Immature natural killer cell (primary cell): Measurements from ENCODE around the gene ETFB. TPM values are rescaled to one million over a fixed set of nuclear protein-coding genes. Genes with fewer than 3 reads are reported as not detected.
A peak's percentile ranks its signal among the peaks of the same experiment; 100 is the strongest.

Source experiments
- DNase-seq, 3 donors: peaks; one replicate each; pipeline ENCODE4 v3.0.0; 2022; ENCODE audit warnings: mixed read lengths in 1 of 3
- H3K27ac Mint-ChIP-seq, 6 donors: one replicate each; pipeline ENCODE4 v1.8.0; 2020; ENCODE audit warnings: mixed read lengths in 6 of 6, mild to moderate bottlenecking in 5 of 6, inconsistent platforms in 4 of 6, moderate library complexity in 3 of 6
- H3K27me3 Mint-ChIP-seq, 3 donors: one replicate each; pipeline ENCODE4 v1.8.0; 2020 to 2021; ENCODE audit warnings: low read depth in 3 of 3, mild to moderate bottlenecking in 3 of 3, mixed read lengths in 3 of 3, moderate library complexity in 3 of 3, inconsistent platforms in 1 of 3
- H3K36me3 Mint-ChIP-seq, 3 donors: one replicate each; pipeline ENCODE4 v1.8.0; 2020; ENCODE audit warnings: mixed read lengths in 3 of 3, inconsistent platforms in 2 of 3, mild to moderate bottlenecking in 2 of 3
- H3K4me1 Mint-ChIP-seq, 2 donors: one replicate each; pipeline ENCODE4 v1.8.0; 2020; ENCODE audit warnings: inconsistent platforms in 2 of 2, mild to moderate bottlenecking in 2 of 2, mixed read lengths in 2 of 2, moderate library complexity in 1 of 2
- H3K4me3 Mint-ChIP-seq, 5 donors: one replicate each; pipeline ENCODE4 v1.8.0; 2020; ENCODE audit warnings: mild to moderate bottlenecking in 5 of 5, mixed read lengths in 5 of 5, inconsistent platforms in 3 of 5, moderate library complexity in 3 of 5
- H3K9me3 Mint-ChIP-seq, 6 donors: one replicate each; pipeline ENCODE4 v1.8.0; 2020; ENCODE audit warnings: mild to moderate bottlenecking in 6 of 6, mixed read lengths in 6 of 6, inconsistent platforms in 4 of 6, moderate library complexity in 3 of 6
- polyA plus RNA-seq, 3 donors: library from polyadenylated mRNA; unstranded; fragments of 300-500 nt; fragmentation: Illumina TruSeq; gene quantifications; one replicate each; pipeline ENCODE4 v1.2.3, GENCODE V29; 2021

The ETFB gene
- polyA plus RNA-seq, 3 donors from 2014 or later, result 49.9 to 74.4 (median 69.3) TPM

GRCh38 chr19:51324167-51324481, 42.1 kb downstream of the ETFB start:
- Mint-ChIP-seq H3K4me3 (peak overlapping the region in 1 of 5 donors; percentile 3), H3K36me3 (no peaks in the 10 kb centered on the region), H3K4me1 (peaks cover 7 to 11% of the 10 kb centered on the region in 2 donors), H3K27me3 (peaks cover 11 to 17% (median 13%) of the 10 kb centered on the region in 3 donors), H3K9me3 (peaks cover 0 to 1% (median 0%) of the 10 kb centered on the region in 6 donors), H3K27ac (no peak overlapping the region)
- DNase-seq, result no peak

GRCh38 chr19:51323481-51324166, 42.6 kb downstream of the ETFB start:
- Mint-ChIP-seq H3K27me3 (peaks cover 11 to 22% (median 13%) of the 10 kb centered on the region in 3 donors), H3K36me3 (no peaks in the 10 kb centered on the region), H3K4me1 (peaks cover 7 to 9% of the 10 kb centered on the region in 2 donors), H3K9me3 (peaks cover 0 to 1% (median 0%) of the 10 kb centered on the region in 6 donors), H3K27ac (no peak overlapping the region), H3K4me3 (no peak overlapping the region)
- no peak for DNase-seq

- H3K4me1 Mint-ChIP-seq, result no peaks in the 10 kb centered on the region
- no peak overlapping the region for H3K4me3 Mint-ChIP-seq
- H3K27me3 Mint-ChIP-seq, result peaks cover 4 to 13% (median 7%) of the 10 kb centered on the region in 3 donors
- peak overlapping the region in 1 of 6 donors; percentile 19 for H3K27ac Mint-ChIP-seq
- no peak for DNase-seq
- H3K36me3 Mint-ChIP-seq, result no peaks in the 10 kb centered on the region
- H3K9me3 Mint-ChIP-seq, result no peaks in the 10 kb centered on the region
Observed at GRCh38 chr19:51321799-51322198, 44.4 kb downstream of the ETFB start.

DNA sequence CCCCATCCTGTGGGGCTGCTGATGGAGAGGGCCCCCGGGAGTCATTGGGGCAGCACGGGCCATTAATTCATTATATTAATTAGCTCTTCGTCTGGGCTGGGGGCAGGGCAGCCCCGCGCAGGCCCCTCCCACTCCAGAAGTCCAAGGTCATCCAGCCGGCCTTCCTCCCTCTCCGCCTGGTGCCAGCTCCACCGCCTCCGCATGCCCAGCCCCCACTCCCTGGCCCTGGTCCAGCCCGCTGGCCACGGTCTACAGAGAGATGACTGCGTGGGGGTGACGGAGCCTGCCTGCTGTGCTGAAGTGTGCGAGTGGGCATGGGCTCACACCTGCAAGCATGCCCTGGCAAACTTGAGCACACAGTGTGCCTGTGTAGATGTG, 45.9 kb downstream of the ETFB start:
- Mint-ChIP-seq H3K27me3 (peaks cover 0 to 9% (median 7%) of the 10 kb centered on the region in 3 donors), H3K9me3 (no peaks in the 10 kb centered on the region), H3K4me3 (no peak overlapping the region), H3K4me1 (no peaks in the 10 kb centered on the region), H3K36me3 (no peaks in the 10 kb centered on the region), H3K27ac (no peak overlapping the region)
- DNase-seq, result no peak

GRCh38 chr19:51319649-51320279, 46.4 kb downstream of the ETFB start:
- Mint-ChIP-seq H3K27ac (no peak overlapping the region), H3K27me3 (peaks cover 0 to 9% (median 7%) of the 10 kb centered on the region in 3 donors), H3K9me3 (no peaks in the 10 kb centered on the region), H3K36me3 (no peaks in the 10 kb centered on the region), H3K4me1 (no peaks in the 10 kb centered on the region), H3K4me3 (no peak overlapping the region)
- DNase-seq, result no peak

DNA sequence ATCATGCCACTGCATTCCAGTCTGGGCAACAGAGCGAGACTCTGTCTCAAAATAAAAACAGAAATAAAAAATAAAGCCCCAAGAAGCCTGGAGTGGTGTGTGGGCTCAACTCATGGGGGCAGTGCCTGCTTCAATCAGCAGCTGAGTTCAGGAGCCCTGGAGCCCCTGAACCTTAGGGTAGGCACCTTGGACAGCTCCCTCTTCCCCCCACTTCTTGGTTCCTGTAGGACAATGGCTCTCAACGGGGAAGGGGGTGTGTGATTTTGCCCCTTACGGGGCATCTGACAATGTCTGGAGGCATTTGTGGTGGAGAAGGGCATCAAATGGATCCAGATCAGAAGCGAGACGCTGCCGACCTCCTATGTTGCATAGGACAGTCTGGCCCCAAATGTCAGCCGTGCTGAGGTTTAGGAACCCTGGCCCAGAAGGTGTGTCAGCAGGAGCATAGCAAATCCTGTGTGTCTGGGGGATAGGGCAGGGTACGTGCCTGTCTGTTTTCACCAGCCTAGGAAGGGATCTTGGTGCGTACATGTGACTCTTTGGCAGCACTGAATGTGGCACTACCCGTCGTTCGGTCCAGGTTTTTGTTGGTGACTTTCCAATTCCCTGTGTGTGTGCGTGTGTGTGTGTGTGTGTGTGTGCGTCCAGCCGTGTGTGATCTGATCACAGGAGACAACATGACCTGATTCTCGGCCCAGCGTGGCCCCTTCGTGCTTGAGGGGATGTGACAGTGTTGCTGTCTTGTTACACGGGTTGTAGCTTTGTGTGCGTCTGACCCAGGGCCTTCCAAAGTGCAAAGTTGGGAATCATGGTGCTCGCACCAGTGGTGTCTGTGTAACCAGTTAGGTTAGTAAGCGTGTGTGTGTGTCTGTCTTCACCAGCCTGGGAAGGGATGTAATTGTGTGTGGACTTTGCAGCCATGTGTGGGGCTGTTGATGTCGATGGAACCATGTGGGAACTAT, 47.2 kb downstream of the ETFB start:
- DNase-seq, result no peak
- Mint-ChIP-seq H3K27ac (no peak overlapping the region), H3K36me3 (no peaks in the 10 kb centered on the region), H3K9me3 (no peaks in the 10 kb centered on the region), H3K4me3 (no peak overlapping the region), H3K27me3 (peaks cover 0 to 9% (median 7%) of the 10 kb centered on the region in 3 donors), H3K4me1 (no peaks in the 10 kb centered on the region)

- Mint-ChIP-seq H3K4me1 (peaks cover 0 to 5% of the 10 kb centered on the region in 2 donors), H3K9me3 (peaks cover 0 to 2% (median 0%) of the 10 kb centered on the region in 6 donors), H3K27me3 (peaks cover 2 to 11% (median 9%) of the 10 kb centered on the region in 3 donors), H3K4me3 (no peak overlapping the region), H3K27ac (no peak overlapping the region), H3K36me3 (peaks cover 0 to 4% (median 0%) of the 10 kb centered on the region in 3 donors)
- no peak for DNase-seq
Observed at GRCh38 chr19:51317968-51318367, 48.2 kb downstream of the ETFB start.

GRCh38 chr19:51317376-51317775, 48.8 kb downstream of the ETFB start:
- Mint-ChIP-seq H3K27ac (no peak overlapping the region), H3K4me3 (no peak overlapping the region), H3K27me3 (peaks cover 4 to 14% (median 11%) of the 10 kb centered on the region in 3 donors), H3K36me3 (peaks cover 0 to 4% (median 0%) of the 10 kb centered on the region in 3 donors), H3K4me1 (peaks cover 0 to 6% of the 10 kb centered on the region in 2 donors), H3K9me3 (peaks cover 0 to 2% (median 0%) of the 10 kb centered on the region in 6 donors)
- DNase-seq, result no peak

- Mint-ChIP-seq H3K27ac (no peak overlapping the region), H3K4me1 (peaks cover 0 to 6% of the 10 kb centered on the region in 2 donors), H3K27me3 (peaks cover 6 to 17% (median 14%) of the 10 kb centered on the region in 3 donors), H3K9me3 (peaks cover 0 to 2% (median 0%) of the 10 kb centered on the region in 6 donors), H3K4me3 (no peak overlapping the region), H3K36me3 (peaks cover 0 to 4% (median 0%) of the 10 kb centered on the region in 3 donors)
- no peak for DNase-seq
Observed at GRCh38 chr19:51316688-51317087, 49.5 kb downstream of the ETFB start.

DNA sequence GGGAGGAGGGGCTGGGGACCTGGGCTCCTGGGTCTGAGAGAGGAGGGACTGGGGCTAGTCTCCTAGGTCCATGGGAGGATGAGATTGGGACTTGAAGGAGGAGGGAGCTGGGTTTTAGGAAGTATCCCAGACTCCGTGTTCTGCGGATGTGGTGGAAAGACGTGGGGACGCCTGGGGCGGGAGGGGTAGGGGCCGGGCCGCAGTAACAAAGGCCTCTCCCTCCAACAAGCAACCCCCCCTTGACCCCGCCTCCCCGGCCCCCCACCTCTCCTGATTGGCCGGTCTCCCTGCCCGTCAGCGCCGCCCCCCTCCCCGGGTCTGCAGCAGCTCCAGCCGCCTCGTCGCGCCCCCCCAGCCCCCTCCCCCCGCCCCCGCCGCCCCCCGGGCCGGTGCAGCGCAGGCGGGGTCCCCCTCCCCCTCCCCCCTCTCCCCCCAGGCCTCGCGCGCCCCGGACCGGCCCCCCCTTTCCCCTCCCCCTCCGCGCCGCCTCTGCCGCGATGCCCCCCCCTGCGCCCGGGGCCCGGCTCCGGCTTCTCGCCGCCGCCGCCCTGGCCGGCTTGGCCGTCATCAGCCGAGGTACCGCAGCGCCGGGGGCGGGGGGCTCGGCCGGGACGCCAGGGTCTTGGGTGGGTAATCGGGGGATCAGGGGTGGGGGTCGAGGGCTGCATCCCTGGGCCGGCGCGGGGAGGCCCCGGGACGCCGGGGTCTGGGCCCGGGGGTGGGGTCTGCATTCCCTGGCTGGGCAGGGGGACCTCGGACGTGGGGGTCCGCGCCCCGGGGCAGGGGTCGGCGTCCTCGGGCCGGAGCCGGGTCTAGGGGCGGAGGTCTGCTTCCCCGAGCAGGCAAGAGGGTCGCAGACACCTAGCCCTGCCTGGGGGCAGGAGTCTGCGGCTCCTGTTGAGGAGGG, 54.6 kb downstream of the ETFB start, which contains the start of gene IGLON5:
TSS of gene IGLON5 (plus strand) at position 294 of the 907 bp plus-strand sequence. CDS start at position 498, 204 bp downstream.
- peaks cover 0 to 16% (median 6%) of the 10 kb centered on the region in 6 donors for H3K9me3 Mint-ChIP-seq
- no peak for DNase-seq
- peaks cover 16 to 34% (median 17%) of the 10 kb centered on the region in 3 donors for H3K27me3 Mint-ChIP-seq
- H3K36me3 Mint-ChIP-seq, result peaks cover 0 to 8% (median 5%) of the 10 kb centered on the region in 3 donors
- H3K4me1 Mint-ChIP-seq, result peaks cover 0 to 6% of the 10 kb centered on the region in 2 donors
- H3K27ac Mint-ChIP-seq, result no peak within 1 kb of the TSS
- H3K4me3 Mint-ChIP-seq, result peak within 1 kb of the TSS in 1 of 5 donors; percentile 9

DNA sequence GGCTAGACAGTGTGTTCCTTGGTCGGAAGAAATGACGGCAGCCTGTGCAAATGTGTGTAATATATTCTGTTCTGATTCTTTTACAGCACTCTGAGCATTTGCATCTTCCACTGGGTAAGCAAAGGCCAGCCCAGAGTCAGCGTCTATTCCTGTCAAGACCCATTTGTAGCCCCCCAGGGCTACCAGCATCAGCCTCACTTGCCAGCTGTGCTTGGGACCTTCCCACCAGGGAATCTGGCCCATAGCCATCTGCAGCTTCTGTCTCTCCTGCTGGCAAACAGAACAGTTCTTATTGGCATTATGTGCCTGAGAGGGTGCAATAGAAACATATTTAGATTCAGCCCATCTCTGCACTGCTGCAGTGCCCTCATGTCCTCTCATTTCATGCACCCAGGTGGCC, 60.7 kb downstream of the ETFB start:
- Mint-ChIP-seq H3K4me3 (no peak overlapping the region), H3K27ac (no peak overlapping the region), H3K36me3 (peaks cover 0 to 10% (median 8%) of the 10 kb centered on the region in 3 donors), H3K27me3 (peaks cover 11 to 31% (median 11%) of the 10 kb centered on the region in 3 donors), H3K9me3 (peaks cover 0 to 35% (median 7%) of the 10 kb centered on the region in 6 donors), H3K4me1 (no peaks in the 10 kb centered on the region)
- no peak for DNase-seq

DNA sequence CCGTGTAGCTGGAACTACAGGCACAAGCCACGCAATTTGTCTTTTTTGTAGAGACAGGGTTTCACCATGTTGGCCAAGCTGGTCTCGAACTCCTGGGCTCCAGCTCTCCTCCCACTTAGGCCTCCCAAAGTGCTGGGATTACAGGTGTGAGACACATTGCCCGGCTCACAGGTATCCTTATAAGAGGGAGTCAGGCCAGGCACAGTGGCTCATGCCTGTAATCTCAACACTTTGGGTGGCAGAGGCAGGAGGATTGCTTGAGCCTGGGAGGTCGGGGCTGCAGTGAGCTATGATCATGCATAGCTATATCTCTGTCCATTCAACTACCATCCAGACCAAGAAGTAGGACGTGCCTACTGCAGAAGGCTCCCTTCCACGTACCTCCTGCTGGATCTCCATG, 64.9 kb downstream of the ETFB start:
- no peak overlapping the region for H3K27ac Mint-ChIP-seq
- no peaks in the 10 kb centered on the region for H3K4me1 Mint-ChIP-seq
- H3K9me3 Mint-ChIP-seq, result peaks cover 0 to 17% (median 1%) of the 10 kb centered on the region in 6 donors
- DNase-seq, result no peak
- peaks cover 0 to 6% (median 4%) of the 10 kb centered on the region in 3 donors for H3K36me3 Mint-ChIP-seq
- H3K4me3 Mint-ChIP-seq, result no peak overlapping the region
- peaks cover 2 to 8% (median 3%) of the 10 kb centered on the region in 3 donors for H3K27me3 Mint-ChIP-seq

- H3K4me1 Mint-ChIP-seq, result no peaks in the 10 kb centered on the region
- H3K36me3 Mint-ChIP-seq, result no peaks in the 10 kb centered on the region
- no peak for DNase-seq
- no peak overlapping the region for H3K27ac Mint-ChIP-seq
- H3K9me3 Mint-ChIP-seq, result no peaks in the 10 kb centered on the region
- peaks cover 3 to 5% (median 4%) of the 10 kb centered on the region in 3 donors for H3K27me3 Mint-ChIP-seq
- no peak overlapping the region for H3K4me3 Mint-ChIP-seq
Observed at GRCh38 chr19:51297406-51297805, 68.8 kb downstream of the ETFB start.
